ENCODE results near the gene NGFR.

The NGFR gene

GRCh38 chr17:49494986-49495841 is at the start of gene NGFR:
NGFR (plus strand) TSS chr17:49495293; CDS start chr17:49495418, 125 bp downstream.
- DNase-seq: peak in 44 of 58 donors; percentile 2 to 73 (median 32)

- no peak for DNase-seq
These were observed 49.5 kb upstream of the NGFR start for GRCh38 chr17:49445591-49445990.

GRCh38 chr17:49447628-49448302 is 47.3 kb upstream of the NGFR start:
- DNase-seq: no peak

GRCh38 chr17:49450181-49450580 is 44.9 kb upstream of the NGFR start:
- DNase-seq: no peak

GRCh38 chr17:49450735-49451134 is 44.4 kb upstream of the NGFR start:
- DNase-seq: no peak

GRCh38 chr17:49452201-49452600 is 42.9 kb upstream of the NGFR start:
- DNase-seq: no peak

GRCh38 chr17:49452661-49453060 is 42.4 kb upstream of the NGFR start:
- no peak for DNase-seq

GRCh38 chr17:49454050-49454449 is 41.0 kb upstream of the NGFR start:
- peak in 42 of 58 donors; percentile 4 to 78 (median 36) for DNase-seq

- DNase-seq: no peak
These were observed 39.7 kb upstream of the NGFR start for GRCh38 chr17:49455272-49455861.

- DNase-seq: peak in 1 of 58 donors; percentile 19
These were observed 38.7 kb upstream of the NGFR start for GRCh38 chr17:49456183-49456965.

GRCh38 chr17:49457564-49458535 is 37.2 kb upstream of the NGFR start:
- DNase-seq: peak in 1 of 58 donors; percentile 8

- no peak for DNase-seq
These were observed 35.6 kb upstream of the NGFR start for GRCh38 chr17:49459401-49459984.

- DNase-seq: no peak
These were observed 34.7 kb upstream of the NGFR start for GRCh38 chr17:49460401-49460800.

GRCh38 chr17:49461580-49461979 is 33.5 kb upstream of the NGFR start:
- DNase-seq: no peak

GRCh38 chr17:49464049-49464448 is 31.0 kb upstream of the NGFR start:
- no peak for DNase-seq

- no peak for DNase-seq
These were observed 29.7 kb upstream of the NGFR start for GRCh38 chr17:49465331-49465903.

- no peak for DNase-seq
These were observed 28.7 kb upstream of the NGFR start for GRCh38 chr17:49466436-49466835.

- no peak for DNase-seq
These were observed 27.9 kb upstream of the NGFR start for GRCh38 chr17:49467175-49467574.

GRCh38 chr17:49468811-49469385 is 26.2 kb upstream of the NGFR start:
- no peak for DNase-seq

Measured in anterior cingulate cortex (tissue), 58 donors.